Liver (tissue), 9 donors: ENCODE results near the gene SH3RF3. TPM values are rescaled to one million over a fixed set of nuclear protein-coding genes. Genes with fewer than 3 reads are reported as not detected.

Experiments
- DNase-seq: peaks from one replicate; pipeline ENCODE4 v3.0.0-alpha.2; 2017; ENCODE audit warnings: low spot score
- H3K27ac ChIP-seq, 2 donors: one replicate each; pipeline ENCODE4 v1.7.0; 2013; ENCODE audit warnings: inconsistent platforms in 2 of 2, low read length in 2 of 2, control low read depth in 1 of 2, low read depth in 1 of 2, mild to moderate bottlenecking in 1 of 2
- H3K27me3 ChIP-seq, 4 donors: one replicate each; pipeline versions ENCODE4 v1.6.1 to v1.7.0; 2013; ENCODE audit warnings: low read length in 3 of 4, inconsistent platforms in 1 of 4, mild to moderate bottlenecking in 1 of 4, moderate library complexity in 1 of 4; ENCODE audit not compliant: control insufficient read depth in 4 of 4, insufficient read depth in 4 of 4
- H3K36me3 ChIP-seq, 4 donors: one replicate each; pipeline versions ENCODE4 v1.6.1 to v1.7.0; 2013; ENCODE audit warnings: low read length in 3 of 4, mild to moderate bottlenecking in 3 of 4, low read depth in 1 of 4, moderate library complexity in 1 of 4; ENCODE audit not compliant: control insufficient read depth in 4 of 4, insufficient read depth in 3 of 4
- H3K4me1 ChIP-seq, 4 donors: one replicate each; pipeline versions ENCODE4 v1.6.1 to v1.7.0; 2013; ENCODE audit warnings: low read length in 3 of 4, mild to moderate bottlenecking in 3 of 4, moderate library complexity in 1 of 4; ENCODE audit not compliant: control insufficient read depth in 4 of 4, insufficient read depth in 4 of 4
- H3K4me3 ChIP-seq, 3 donors: one replicate each; pipeline versions ENCODE4 v1.6.1 to v1.7.0; 2013; ENCODE audit warnings: low read length in 3 of 3, control low read depth in 1 of 3, low read depth in 1 of 3, mild to moderate bottlenecking in 1 of 3
- H3K9ac ChIP-seq, 2 donors: one replicate each; pipeline ENCODE4 v1.7.0; 2013; ENCODE audit warnings: low read length in 2 of 2, mild to moderate bottlenecking in 2 of 2, moderate library complexity in 2 of 2, control low read depth in 1 of 2, low read depth in 1 of 2
- H3K9me3 ChIP-seq, 4 donors: one replicate each; pipeline versions ENCODE4 v1.6.1 to v1.7.0; 2013; ENCODE audit warnings: low read length in 3 of 4; ENCODE audit not compliant: control insufficient read depth in 4 of 4
- EGR1 ChIP-seq, 2 donors: IDR thresholded peaks; 2 replicates each; pipeline ENCODE4 v1.6.1; 2016 to 2018; ENCODE audit warnings: antibody characterized with exemption in 2 of 2, low read depth in 2 of 2
- HNF4A ChIP-seq, 2 donors: conservative IDR thresholded peaks; 2 replicates each; pipeline ENCODE4 v1.6.1; 2016; ENCODE audit warnings: antibody characterized with exemption in 2 of 2, mild to moderate bottlenecking in 2 of 2
- HNF4G ChIP-seq: IDR thresholded peaks from 2 replicates; pipeline ENCODE4 v1.6.1; 2016; ENCODE audit warnings: antibody characterized with exemption
- JUND ChIP-seq, 2 donors: IDR thresholded peaks; 2 replicates each; pipeline ENCODE4 v1.6.1; 2016; ENCODE audit warnings: antibody characterized with exemption in 2 of 2
- NR2F2 ChIP-seq: IDR thresholded peaks from 2 replicates; pipeline ENCODE4 v1.6.1; 2016; ENCODE audit warnings: antibody characterized with exemption
- RAD21 ChIP-seq, 2 donors: IDR thresholded peaks; 2 replicates each; pipeline ENCODE4 v1.6.1; 2016; ENCODE audit warnings: antibody characterized with exemption in 2 of 2, mild to moderate bottlenecking in 2 of 2
- RXRA ChIP-seq, 2 donors: IDR thresholded peaks; 2 replicates each; pipeline ENCODE4 v1.6.1; 2017 to 2018; ENCODE audit warnings: antibody characterized with exemption in 2 of 2, mild to moderate bottlenecking in 1 of 2
- SP1 ChIP-seq: IDR thresholded peaks from 2 replicates; pipeline ENCODE4 v1.6.1; 2018; ENCODE audit warnings: antibody characterized with exemption, mild to moderate bottlenecking
- TAF1 ChIP-seq: conservative IDR thresholded peaks from 2 replicates; pipeline ENCODE4 v1.6.1; 2016; ENCODE audit warnings: antibody characterized with exemption, mild to moderate bottlenecking
- WGBS: extraction: QIAGEN DNeasy Blood & Tissue Kit; methylation state at CpG from one replicate; pipeline ENCODE4 v1.1.7; 2013; 5-methylcytosine and 5-hydroxymethylcytosine counted together
- polyA plus RNA-seq, 2 donors: library from polyadenylated mRNA; stranded (reverse) in 1 of 2; unstranded in 1 of 2; fragments of 200-250 nt in 1 of 2; fragments of >200 nt in 1 of 2; fragmentation: Nextera tagmentation in 1 of 2; extraction: Ambion mirVana in 1 of 2; gene quantifications; one replicate each; pipeline versions ENCODE4 v1.2.1 to v1.2.3, GENCODE V29; 2013 to 2015
- total RNA-seq, 2 donors: library from RNA; depleted of rRNA; stranded (reverse); fragments of >200 nt; gene quantifications; one replicate each; pipeline ENCODE4 v1.2.3, GENCODE V29; 2014
- TF ChIP-seq, protein P1 (sequence below): IDR thresholded peaks from 2 replicates; pipeline ENCODE4 v1.6.1; 2016; ENCODE audit warnings: antibody characterized with exemption, mild to moderate bottlenecking
- TF ChIP-seq, protein P2 (sequence below): IDR thresholded peaks from 2 replicates; pipeline ENCODE4 v1.6.1; 2016; ENCODE audit warnings: antibody characterized with exemption
- TF ChIP-seq, protein P3 (sequence below): IDR thresholded peaks from 2 replicates; pipeline ENCODE4 v1.6.1; 2016; ENCODE audit warnings: antibody characterized with exemption
- donor health status: healthy.
- donor health status: healthy.
- donor health status: healthy.
- donor health status: healthy.
- donor health status: healthy.

SH3RF3 gene
- total and polyA plus RNA-seq, 4 donors, result 0.11 to 1.0 (median 0.54) TPM

DNA sequence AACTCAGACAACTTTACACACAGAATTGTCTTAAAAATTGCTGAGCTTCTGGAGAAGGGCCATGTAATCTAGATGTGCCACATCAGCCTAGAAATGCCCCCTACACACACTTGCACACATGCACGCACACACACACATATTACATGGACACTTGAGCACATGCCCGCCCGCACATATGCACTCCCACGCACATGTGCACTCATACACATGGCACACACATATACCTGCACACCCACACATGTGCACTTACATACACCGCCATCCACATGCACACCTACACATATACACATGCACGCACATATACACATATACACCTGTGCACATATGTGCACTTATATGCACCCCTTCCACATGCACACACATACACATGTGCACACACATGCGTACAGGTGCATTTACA, 271.1 kb downstream of the SH3RF3 start:
- 96% methylated on average over 7 of the region's 7 CpGs for WGBS
- Histone ChIP-seq H3K4me3 (no peak overlapping the region), H3K9me3 (no peaks in the 10 kb centered on the region), H3K27me3 (no peaks in the 10 kb centered on the region), H3K9ac (no peak overlapping the region), H3K4me1 (no peaks in the 10 kb centered on the region), H3K27ac (no peak overlapping the region), H3K36me3 (no peaks in the 10 kb centered on the region)
- DNase-seq, result no peak
- TF ChIP-seq, protein P1, sequence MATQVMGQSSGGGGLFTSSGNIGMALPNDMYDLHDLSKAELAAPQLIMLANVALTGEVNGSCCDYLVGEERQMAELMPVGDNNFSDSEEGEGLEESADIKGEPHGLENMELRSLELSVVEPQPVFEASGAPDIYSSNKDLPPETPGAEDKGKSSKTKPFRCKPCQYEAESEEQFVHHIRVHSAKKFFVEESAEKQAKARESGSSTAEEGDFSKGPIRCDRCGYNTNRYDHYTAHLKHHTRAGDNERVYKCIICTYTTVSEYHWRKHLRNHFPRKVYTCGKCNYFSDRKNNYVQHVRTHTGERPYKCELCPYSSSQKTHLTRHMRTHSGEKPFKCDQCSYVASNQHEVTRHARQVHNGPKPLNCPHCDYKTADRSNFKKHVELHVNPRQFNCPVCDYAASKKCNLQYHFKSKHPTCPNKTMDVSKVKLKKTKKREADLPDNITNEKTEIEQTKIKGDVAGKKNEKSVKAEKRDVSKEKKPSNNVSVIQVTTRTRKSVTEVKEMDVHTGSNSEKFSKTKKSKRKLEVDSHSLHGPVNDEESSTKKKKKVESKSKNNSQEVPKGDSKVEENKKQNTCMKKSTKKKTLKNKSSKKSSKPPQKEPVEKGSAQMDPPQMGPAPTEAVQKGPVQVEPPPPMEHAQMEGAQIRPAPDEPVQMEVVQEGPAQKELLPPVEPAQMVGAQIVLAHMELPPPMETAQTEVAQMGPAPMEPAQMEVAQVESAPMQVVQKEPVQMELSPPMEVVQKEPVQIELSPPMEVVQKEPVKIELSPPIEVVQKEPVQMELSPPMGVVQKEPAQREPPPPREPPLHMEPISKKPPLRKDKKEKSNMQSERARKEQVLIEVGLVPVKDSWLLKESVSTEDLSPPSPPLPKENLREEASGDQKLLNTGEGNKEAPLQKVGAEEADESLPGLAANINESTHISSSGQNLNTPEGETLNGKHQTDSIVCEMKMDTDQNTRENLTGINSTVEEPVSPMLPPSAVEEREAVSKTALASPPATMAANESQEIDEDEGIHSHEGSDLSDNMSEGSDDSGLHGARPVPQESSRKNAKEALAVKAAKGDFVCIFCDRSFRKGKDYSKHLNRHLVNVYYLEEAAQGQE, result no peak

DNA sequence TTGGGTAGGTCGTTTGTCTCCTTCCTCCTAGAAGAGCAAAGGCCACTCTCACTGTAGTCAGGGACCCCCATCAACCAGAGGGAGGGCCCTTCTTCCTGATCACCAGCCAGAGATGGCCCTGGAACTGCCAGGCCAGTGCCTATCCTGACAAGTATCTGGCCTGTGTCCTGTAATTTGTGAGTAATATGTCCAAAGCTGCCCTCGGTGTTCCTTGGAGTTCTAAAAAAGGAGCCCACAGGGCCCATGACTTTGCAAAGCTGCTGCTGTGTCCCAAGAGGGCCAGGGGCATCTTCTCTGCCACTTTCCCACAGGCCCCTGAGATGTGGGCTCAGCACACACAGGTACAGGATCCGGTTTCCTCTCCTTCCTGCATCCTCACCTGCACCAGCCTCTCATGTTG, 272.4 kb downstream of the SH3RF3 start:
- H3K36me3 ChIP-seq, result no peaks in the 10 kb centered on the region
- no peak for DNase-seq
- H3K27ac ChIP-seq, result no peak overlapping the region
- H3K9ac ChIP-seq, result no peak overlapping the region
- no peaks in the 10 kb centered on the region for H3K9me3 ChIP-seq
- no peak for TF ChIP-seq TAF1
- TF ChIP-seq NR2F2, result no peak
- TF ChIP-seq EGR1 (IDR thresholded peaks at IDR 0.05; ENCODE audit: low read depth in 2 of 2), result no peak
- TF ChIP-seq, protein P1, result no peak
- TF ChIP-seq, protein P2, sequence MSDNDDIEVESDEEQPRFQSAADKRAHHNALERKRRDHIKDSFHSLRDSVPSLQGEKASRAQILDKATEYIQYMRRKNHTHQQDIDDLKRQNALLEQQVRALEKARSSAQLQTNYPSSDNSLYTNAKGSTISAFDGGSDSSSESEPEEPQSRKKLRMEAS, result no peak
- TF ChIP-seq, protein P3, sequence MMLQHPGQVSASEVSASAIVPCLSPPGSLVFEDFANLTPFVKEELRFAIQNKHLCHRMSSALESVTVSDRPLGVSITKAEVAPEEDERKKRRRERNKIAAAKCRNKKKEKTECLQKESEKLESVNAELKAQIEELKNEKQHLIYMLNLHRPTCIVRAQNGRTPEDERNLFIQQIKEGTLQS, result no peak
- no peak for TF ChIP-seq HNF4G
- TF ChIP-seq RXRA (IDR thresholded peaks at IDR 0.05), result no peak
- TF ChIP-seq JUND (IDR thresholded peaks at IDR 0.05), result no peak
- TF ChIP-seq RAD21 (IDR thresholded peaks at IDR 0.05), result no peak
- no peak for TF ChIP-seq HNF4A (conservative IDR thresholded peaks at IDR 0.05)
- no peak for TF ChIP-seq SP1
- H3K27me3 ChIP-seq, result no peaks in the 10 kb centered on the region
- WGBS, result 78% methylated on average over 3 of the region's 3 CpGs
- no peak overlapping the region for H3K4me3 ChIP-seq
- H3K4me1 ChIP-seq, result no peaks in the 10 kb centered on the region
